GM12864 (cell line): Measurements from ENCODE around the gene ALKBH8.

Source experiments
- DNase-seq: peaks from one replicate; pipeline ENCODE4 v3.0.0-alpha.2; 2011; ENCODE audit warnings: low read depth
- H3K4me3 ChIP-seq: 2 replicates; pipeline ENCODE4 v1.5.1; 2011; ENCODE audit warnings: mild to moderate bottlenecking, low read depth, low read length, control low read depth
- TF ChIP-seq, protein P1 (sequence below): IDR thresholded peaks from 2 replicates; pipeline ENCODE4 v1.5.1; 2011; ENCODE audit warnings: low read depth, mild to moderate bottlenecking, moderate library complexity, low read length, control low read depth, inconsistent platforms; ENCODE audit errors: missing control alignments

ALKBH8 gene

DNA sequence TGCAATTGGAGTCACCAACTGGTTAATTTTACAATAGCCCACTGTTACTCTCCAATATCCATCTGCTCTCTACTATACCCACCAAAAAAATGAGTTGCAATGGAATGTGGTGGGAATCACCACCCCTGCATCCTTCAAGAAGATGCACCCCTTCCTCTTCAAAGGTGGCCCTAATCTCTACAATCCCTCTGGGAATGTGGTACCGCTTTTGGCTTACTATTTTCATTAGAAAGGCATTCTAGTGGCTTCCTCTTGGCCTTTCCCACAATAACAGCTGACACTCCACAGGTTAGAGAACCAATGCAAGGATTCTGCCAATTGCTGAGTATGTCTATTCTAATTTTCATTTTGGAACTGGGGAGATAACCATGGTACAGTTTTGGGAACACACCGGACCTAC lies 74.7 kb downstream of the ALKBH8 start:
- TF ChIP-seq, protein P1, sequence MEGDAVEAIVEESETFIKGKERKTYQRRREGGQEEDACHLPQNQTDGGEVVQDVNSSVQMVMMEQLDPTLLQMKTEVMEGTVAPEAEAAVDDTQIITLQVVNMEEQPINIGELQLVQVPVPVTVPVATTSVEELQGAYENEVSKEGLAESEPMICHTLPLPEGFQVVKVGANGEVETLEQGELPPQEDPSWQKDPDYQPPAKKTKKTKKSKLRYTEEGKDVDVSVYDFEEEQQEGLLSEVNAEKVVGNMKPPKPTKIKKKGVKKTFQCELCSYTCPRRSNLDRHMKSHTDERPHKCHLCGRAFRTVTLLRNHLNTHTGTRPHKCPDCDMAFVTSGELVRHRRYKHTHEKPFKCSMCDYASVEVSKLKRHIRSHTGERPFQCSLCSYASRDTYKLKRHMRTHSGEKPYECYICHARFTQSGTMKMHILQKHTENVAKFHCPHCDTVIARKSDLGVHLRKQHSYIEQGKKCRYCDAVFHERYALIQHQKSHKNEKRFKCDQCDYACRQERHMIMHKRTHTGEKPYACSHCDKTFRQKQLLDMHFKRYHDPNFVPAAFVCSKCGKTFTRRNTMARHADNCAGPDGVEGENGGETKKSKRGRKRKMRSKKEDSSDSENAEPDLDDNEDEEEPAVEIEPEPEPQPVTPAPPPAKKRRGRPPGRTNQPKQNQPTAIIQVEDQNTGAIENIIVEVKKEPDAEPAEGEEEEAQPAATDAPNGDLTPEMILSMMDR: no peak
- no peak overlapping the region for H3K4me3 ChIP-seq
- no peak for DNase-seq

DNA sequence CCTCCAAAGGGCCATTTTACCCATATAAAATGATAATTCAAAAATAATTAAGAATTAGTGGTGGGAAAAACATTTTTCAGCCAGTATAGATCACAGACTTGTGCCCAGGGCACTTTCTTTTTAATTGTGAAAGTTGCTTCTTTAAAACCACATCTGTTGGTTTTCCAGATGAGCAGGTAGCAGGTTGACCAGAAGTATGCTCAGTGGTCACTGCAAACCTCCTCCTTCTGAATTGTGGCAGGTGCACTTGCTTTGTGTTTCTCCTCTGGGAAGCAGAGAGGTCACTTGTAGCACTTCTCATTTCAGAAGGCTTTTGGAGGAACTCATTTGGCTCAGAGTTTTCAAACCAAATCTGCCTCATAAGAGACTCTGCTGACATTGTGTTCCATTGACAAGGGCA lies 83.3 kb downstream of the ALKBH8 start:
- DNase-seq: no peak
- TF ChIP-seq, protein P1: no peak
- no peak overlapping the region for H3K4me3 ChIP-seq

DNA sequence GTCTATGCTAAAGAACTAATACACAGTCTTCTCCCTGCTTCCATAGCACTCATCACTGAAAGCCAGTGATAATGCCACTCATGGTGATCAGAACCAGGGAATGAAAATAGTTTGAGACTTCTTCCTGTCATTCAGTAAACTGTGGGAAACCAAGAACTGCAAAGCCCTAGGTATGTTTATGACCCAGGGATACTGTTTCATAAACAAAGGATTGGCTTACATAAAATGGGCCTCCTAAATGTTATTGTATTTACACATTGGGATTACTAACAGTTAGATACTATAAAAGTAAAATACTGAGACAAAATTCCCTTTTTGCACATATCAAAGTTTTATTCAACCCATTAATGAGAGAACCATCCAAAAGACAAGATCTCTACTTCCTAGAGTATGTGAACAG lies 86.6 kb downstream of the ALKBH8 start:
- TF ChIP-seq, protein P1: no peak
- no peak overlapping the region for H3K4me3 ChIP-seq
- DNase-seq: no peak

DNA sequence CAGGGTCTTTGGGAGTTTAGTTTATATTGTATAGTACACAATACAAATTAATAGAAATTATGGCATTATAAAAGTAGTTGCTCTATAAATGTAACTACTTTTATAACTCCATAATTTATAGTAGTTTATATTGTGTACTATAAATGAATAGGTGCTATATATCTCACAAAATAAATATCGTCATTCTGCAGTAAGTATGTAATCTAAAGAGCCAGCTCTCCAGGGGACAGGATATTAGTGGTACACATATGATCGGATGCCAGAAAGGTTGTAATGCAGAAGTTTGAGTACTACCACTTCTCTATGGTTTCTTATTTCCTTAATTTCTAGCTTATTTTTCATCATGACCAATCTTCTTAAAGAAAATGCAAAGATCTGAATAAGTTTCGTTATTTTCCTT lies 87.7 kb downstream of the ALKBH8 start:
- TF ChIP-seq, protein P1: no peak
- H3K4me3 ChIP-seq: no peak overlapping the region
- no peak for DNase-seq

DNA sequence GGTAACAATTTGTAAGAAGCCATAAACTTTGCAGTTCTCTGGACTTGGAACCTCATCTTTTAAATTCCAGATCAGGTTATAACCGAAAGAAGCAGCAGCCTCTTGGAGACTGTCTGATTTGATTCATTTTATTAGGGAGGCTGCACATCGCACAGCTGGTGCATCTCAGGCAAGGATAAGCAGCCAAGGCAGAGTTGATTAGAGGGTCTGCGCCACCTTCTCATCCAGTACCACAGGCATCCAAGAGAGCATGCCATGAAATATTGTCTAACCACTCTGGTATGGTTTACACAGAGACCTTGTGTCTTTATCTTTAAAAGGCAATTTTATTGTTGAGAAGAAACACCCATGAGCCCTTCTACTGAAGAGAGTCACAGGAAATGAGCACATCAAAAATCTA lies 91.7 kb downstream of the ALKBH8 start:
- TF ChIP-seq, protein P1: no peak
- H3K4me3 ChIP-seq: no peak overlapping the region
- no peak for DNase-seq

DNA sequence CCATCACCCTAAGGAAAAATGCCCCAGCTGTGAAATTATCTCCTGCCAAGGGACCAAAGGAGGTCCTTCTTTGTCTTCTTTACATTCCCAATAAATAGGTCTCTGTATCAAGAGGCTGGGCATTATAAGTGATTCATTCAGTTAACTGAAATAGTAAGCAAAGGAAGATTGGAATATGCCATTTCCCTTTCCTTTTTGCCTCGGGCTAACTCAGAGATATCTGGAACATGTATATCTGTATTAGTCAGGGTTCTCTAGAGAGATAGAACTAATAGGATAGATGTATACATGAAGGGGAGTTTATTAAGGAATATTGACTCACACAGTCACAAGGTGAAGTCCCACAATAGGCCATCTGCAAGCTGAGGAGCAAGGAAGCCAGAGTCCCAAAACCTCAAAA lies 92.6 kb downstream of the ALKBH8 start:
- no peak overlapping the region for H3K4me3 ChIP-seq
- TF ChIP-seq, protein P1: no peak
- DNase-seq: no peak

DNA sequence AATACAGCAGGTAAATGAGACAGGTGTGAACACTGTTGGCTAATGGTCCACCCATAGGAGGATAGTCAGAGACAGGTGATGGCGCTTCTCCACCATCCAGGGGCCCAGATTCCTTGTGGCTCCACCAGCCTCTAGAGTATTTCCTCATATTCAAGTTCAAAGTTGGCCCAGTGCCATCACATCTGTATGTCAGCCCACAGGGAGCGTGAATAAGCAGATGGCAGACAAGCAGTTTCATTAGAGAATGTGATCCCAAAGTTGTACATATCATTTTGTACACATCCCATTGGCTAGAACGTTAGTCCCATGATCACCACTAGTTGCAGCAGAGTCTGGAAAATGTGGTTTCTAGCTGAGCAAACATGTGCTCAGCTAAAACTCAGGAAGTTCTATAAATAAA lies 96.9 kb downstream of the ALKBH8 start:
- no peak overlapping the region for H3K4me3 ChIP-seq
- DNase-seq: no peak
- TF ChIP-seq, protein P1: no peak
